B cell (primary cell): Measurements from ENCODE around the gene SCMH1. TPM values are rescaled to one million over a fixed set of nuclear protein-coding genes. Genes with fewer than 3 reads are reported as not detected.

ENCODE experiments used
- ATAC-seq: fragments of 200-7000 bp; cut with Tn5 transposase; one replicate; pipeline ENCODE4 v1.10.0; 2021; ENCODE audit warnings: low read depth, mild to moderate bottlenecking, moderate number of reproducible peaks, moderate library complexity
- CTCF ChIA-PET: fragments of 350-600 bp; sonication (Branson Sonifier 250); formaldehyde crosslinking; loops from one replicate; lab custom pipeline; 2021; ENCODE audit warnings: antibody characterized with exemption, inconsistent platforms; lab: Charles Lee
- POLR2A ChIA-PET: fragments of 350-600 bp; sonication (Branson Sonifier 250); formaldehyde crosslinking; loops from one replicate; lab custom pipeline; 2021; ENCODE audit warnings: antibody characterized with exemption; lab: Charles Lee
- DNase-seq: peaks from one replicate; pipeline ENCODE4 v3.0.0; 2013
- H2AFZ ChIP-seq: 2 replicates; pipeline ENCODE4 v1.6.1; 2012; ENCODE audit warnings: mild to moderate bottlenecking, low read depth, low read length; ENCODE audit not compliant: insufficient read depth, poor library complexity, severe bottlenecking
- H3K27ac ChIP-seq, 2 donors: 1 replicate in 1 of 2; 2 replicates in 1 of 2; pipeline ENCODE4 v1.5.1; 2012 to 2013; ENCODE audit warnings: low read length in 2 of 2, mild to moderate bottlenecking in 2 of 2, moderate library complexity in 1 of 2
- H3K27me3 ChIP-seq, 4 experiments: fragments of 200-600 bp in 1 of 4; sonication (generic) in 1 of 4; replicated peaks in 1 of 4; 1 replicate in 2 of 4; 2 replicates in 2 of 4; pipeline versions ENCODE4 v1.6.1 to v1.7.0; 2013 to 2016; ENCODE audit warnings: low read length in 3 of 4, mild to moderate bottlenecking in 2 of 4, mixed read lengths in 1 of 4, moderate library complexity in 1 of 4; ENCODE audit not compliant: insufficient read depth in 4 of 4, control insufficient read depth in 3 of 4; ENCODE audit errors: control extremely low read depth in 1 of 4
- H3K36me3 ChIP-seq, 2 experiments: replicated peaks in 1 of 2; 1 replicate in 1 of 2; 2 replicates in 1 of 2; pipeline versions ENCODE4 v1.6.1 to v1.7.1; 2013; ENCODE audit warnings: low read length in 1 of 2; ENCODE audit not compliant: insufficient read depth in 2 of 2, control insufficient read depth in 1 of 2; ENCODE audit errors: control extremely low read depth in 1 of 2, extremely low read depth in 1 of 2
- H3K4me1 ChIP-seq, 2 donors: fragments of 200-600 bp in 1 of 2; sonication (generic) in 1 of 2; 1 replicate in 1 of 2; 2 replicates in 1 of 2; pipeline versions ENCODE4 v1.5.1 to v1.6.1; 2013 to 2017; ENCODE audit warnings: low read length in 2 of 2; ENCODE audit not compliant: control insufficient read depth in 2 of 2, insufficient read depth in 2 of 2
- H3K4me2 ChIP-seq: replicated peaks from 2 replicates; pipeline ENCODE3; 2012; ENCODE audit warnings: mild to moderate bottlenecking, low read depth, low read length; ENCODE audit not compliant: poor library complexity, severe bottlenecking
- H3K4me3 ChIP-seq, 5 experiments: fragments of 200-600 bp in 1 of 5; sonication (generic) in 1 of 5; 1 replicate in 3 of 5; 2 replicates in 2 of 5; pipeline versions ENCODE4 v1.5.1 to v1.7.0; 2011 to 2016; ENCODE audit warnings: low read length in 4 of 5, mild to moderate bottlenecking in 4 of 5, low read depth in 2 of 5, control low read depth in 1 of 5, moderate library complexity in 1 of 5; ENCODE audit not compliant: insufficient read depth in 1 of 5; ENCODE audit errors: control extremely low read depth in 1 of 5, extremely low read depth in 1 of 5
- H3K79me2 ChIP-seq: fragments of 200-600 bp; sonication (generic); one replicate; pipeline ENCODE4 v1.6.0; 2016; ENCODE audit warnings: low read length; ENCODE audit not compliant: control insufficient read depth, insufficient read depth
- H3K9ac ChIP-seq: fragments of 200-600 bp; sonication (generic); 2 replicates; pipeline ENCODE4 v1.6.1; 2017; ENCODE audit warnings: mild to moderate bottlenecking, low read length, moderate library complexity
- H3K9me3 ChIP-seq, 3 donors: one replicate each; pipeline versions ENCODE4 v1.6.1 to v1.7.1; 2013; ENCODE audit warnings: low read length in 2 of 3; ENCODE audit not compliant: control insufficient read depth in 2 of 3, insufficient read depth in 1 of 3; ENCODE audit errors: control extremely low read depth in 1 of 3
- H4K20me1 ChIP-seq: 2 replicates; pipeline ENCODE4 v1.6.0; 2012; ENCODE audit warnings: mild to moderate bottlenecking, low read length; ENCODE audit not compliant: insufficient read depth, control insufficient read depth, poor library complexity, severe bottlenecking
- H3K27ac Mint-ChIP-seq: one replicate; pipeline ENCODE4 v1.8.0; 2021; ENCODE audit warnings: mixed read lengths
- H3K27me3 Mint-ChIP-seq: one replicate; pipeline ENCODE4 v1.8.0; 2021; ENCODE audit warnings: mixed read lengths
- H3K4me1 Mint-ChIP-seq: one replicate; pipeline ENCODE4 v1.8.0; 2021; ENCODE audit warnings: mixed read lengths
- H3K4me3 Mint-ChIP-seq: one replicate; pipeline ENCODE4 v1.8.0; 2021; ENCODE audit warnings: mixed read lengths
- H3K9me3 Mint-ChIP-seq: one replicate; pipeline ENCODE4 v1.8.0; 2022; ENCODE audit warnings: mixed read lengths; ENCODE audit not compliant: insufficient read depth
- CTCF ChIP-seq: fragments of 200-600 bp; IDR thresholded peaks from one replicate; pipeline ENCODE4 v1.8.0; 2022; ENCODE audit warnings: antibody characterized with exemption, mild to moderate bottlenecking
- EZH2 ChIP-seq: IDR thresholded peaks from 2 replicates; pipeline ENCODE4 v1.6.1; 2012; ENCODE audit warnings: borderline replicate concordance, low read depth, mild to moderate bottlenecking, moderate library complexity, low read length; ENCODE audit not compliant: insufficient read depth, poor library complexity, severe bottlenecking
- WGBS: methylation state at CpG from one replicate; pipeline ENCODE4 v1.1.5; 2013; ENCODE audit warnings: missing lambda C conversion rate; ENCODE audit not compliant: insufficient coverage; 5-methylcytosine and 5-hydroxymethylcytosine counted together
- intact Hi-C: fragments of 100-400 bp; cut with micrococcal nuclease; formaldehyde crosslinking; loops from one replicate; pipeline ENCODE4 v1.10.0; 2022
- polyA plus RNA-seq: library from polyadenylated mRNA; depleted of rRNA; stranded (reverse); fragments of >200 nt; gene quantifications from 2 replicates; pipeline ENCODE4 v1.2.3, GENCODE V29; 2012
- total RNA-seq, 2 donors: library from RNA; stranded (reverse); fragments of 120-200 nt in 1 of 2; gene quantifications; 1 replicate in 1 of 2; 2 replicates in 1 of 2; pipeline versions ENCODE4 v1.2.3 to v1.2.4, GENCODE V29; 2013 to 2022

Gene SCMH1
- total and polyA plus RNA-seq, 2 donors (not counting 1 experiment from before 2014, with no cell fraction given): 29.4 to 33.3 TPM

GRCh38 chr1:41162441-41162840 is 79.7 kb downstream of the SCMH1 start:
- no peak for TF ChIP-seq CTCF
- TF ChIP-seq EZH2: no peak

GRCh38 chr1:41161846-41162245 is 80.3 kb downstream of the SCMH1 start:
- Histone ChIP-seq H3K79me2 (no peaks in the 10 kb centered on the region), H3K36me3 (peaks cover 0 to 2% of the 10 kb centered on the region in 2 experiments), H3K4me2 (no peak overlapping the region), H3K4me1 (no peaks in the 10 kb centered on the region), H4K20me1 (no peaks in the 10 kb centered on the region), H3K9me3 (no peaks in the 10 kb centered on the region), H3K4me3 (no peak overlapping the region), H3K27me3 (no peaks in the 10 kb centered on the region), H3K9ac (no peak overlapping the region), H3K27ac (no peak overlapping the region), H2AFZ (no peak overlapping the region)
- POLR2A ChIA-PET: no interaction called here
- Mint-ChIP-seq H3K4me3 (no peak overlapping the region), H3K27me3 (no peaks in the 10 kb centered on the region), H3K9me3 (peaks cover 2% of the 10 kb centered on the region), H3K4me1 (no peaks in the 10 kb centered on the region), H3K27ac (no peak overlapping the region)
- TF ChIP-seq CTCF (no peak), EZH2 (no peak)
- CTCF ChIA-PET: no interaction called here
- intact Hi-C loops: no loop called here
- DNase-seq: no peak
- WGBS: 96% methylated on average over 9 of the region's 9 CpGs
- ATAC-seq: no peak

More at GRCh38 chr1:41162441-41162840, 79.7 kb downstream of the SCMH1 start:
- H3K27ac Mint-ChIP-seq: no peak overlapping the region
- no peak overlapping the region for H3K4me2 ChIP-seq
- H3K9me3 ChIP-seq: peaks cover 0 to 3% (median 1%) of the 10 kb centered on the region in 3 donors
- no peak overlapping the region for H3K4me3 Mint-ChIP-seq
- no peak overlapping the region for H3K27ac ChIP-seq
- H3K4me1 ChIP-seq: no peaks in the 10 kb centered on the region
- DNase-seq: no peak
- H3K36me3 ChIP-seq: peaks cover 0 to 2% of the 10 kb centered on the region in 2 experiments
- CTCF ChIA-PET: no interaction called here
- intact Hi-C loops: no loop called here
- H3K9me3 Mint-ChIP-seq: peaks cover 2% of the 10 kb centered on the region
- no peaks in the 10 kb centered on the region for H3K27me3 ChIP-seq
- ATAC-seq: no peak
- no peaks in the 10 kb centered on the region for H4K20me1 ChIP-seq
- no peaks in the 10 kb centered on the region for H3K4me1 Mint-ChIP-seq
- H3K4me3 ChIP-seq: no peak overlapping the region
- H3K27me3 Mint-ChIP-seq: no peaks in the 10 kb centered on the region
- H2AFZ ChIP-seq: no peak overlapping the region
- 94% methylated on average over 2 of the region's 3 CpGs for WGBS
- POLR2A ChIA-PET: interaction anchor here (0.6 kb wide), 1 partner anchor 984 kb away, joined by 4 read pairs; no protein-coding TSS in a partner anchor
- no peak overlapping the region for H3K9ac ChIP-seq
- no peaks in the 10 kb centered on the region for H3K79me2 ChIP-seq
